GM12865 (cell line): ENCODE data around the gene ZNF117.

Experiments used
- DNase-seq: peaks from one replicate; pipeline ENCODE4 v3.0.0; 2010; ENCODE audit warnings: low read depth
- H3K4me3 ChIP-seq: 2 replicates; pipeline ENCODE4 v1.5.1; 2011; ENCODE audit warnings: mild to moderate bottlenecking, low read depth, low read length, control low read depth
- CTCF ChIP-seq: IDR thresholded peaks from 2 replicates; pipeline ENCODE4 v1.5.1; 2011; ENCODE audit warnings: low read length, control low read depth, low read depth, inconsistent platforms; ENCODE audit not compliant: insufficient read depth; ENCODE audit errors: missing control alignments

The ZNF117 gene

GRCh38 chr7:64997927-64998391 lies 7.1 kb upstream of the ZNF117 start:
- no peak for DNase-seq
- TF ChIP-seq CTCF, result no peak
- H3K4me3 ChIP-seq, result no peak overlapping the region

DNA sequence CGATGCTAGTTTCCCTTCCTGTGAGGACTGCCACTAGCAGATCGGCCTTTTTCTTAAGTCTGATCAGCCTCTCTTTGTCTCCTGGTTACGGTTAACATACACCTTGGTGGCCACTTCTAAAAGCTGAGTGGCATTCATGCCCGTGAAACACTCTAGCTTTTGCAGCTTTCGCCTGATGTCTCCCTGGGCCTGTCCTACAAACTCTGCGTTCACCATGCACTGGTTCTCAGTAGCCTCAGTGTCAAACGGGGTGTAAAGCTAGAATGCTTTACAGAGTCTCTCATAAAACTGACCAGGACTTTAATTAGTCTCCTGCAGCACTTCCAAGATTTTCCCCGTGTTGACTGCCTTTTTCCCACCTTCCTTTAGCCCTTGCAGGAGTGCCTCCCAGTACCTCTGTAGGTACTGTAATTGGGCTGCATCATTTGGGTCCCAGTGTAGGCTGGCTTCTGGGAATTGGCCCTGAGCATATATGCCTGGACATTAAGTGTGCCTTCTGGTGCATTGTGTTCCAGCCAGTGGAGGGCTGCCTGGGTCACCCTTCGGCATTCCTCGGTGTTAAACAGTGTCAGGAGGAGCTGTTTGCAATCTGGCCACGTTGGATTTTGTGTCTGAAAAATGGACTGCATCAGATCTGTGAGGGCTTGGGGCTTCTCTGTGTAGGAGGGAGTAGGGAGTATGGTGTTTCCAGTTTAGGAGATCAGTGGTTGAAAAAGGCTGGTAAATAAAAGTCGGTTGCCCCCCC lies 6.5 kb upstream of the ZNF117 start:
- no peak overlapping the region for H3K4me3 ChIP-seq
- no peak for TF ChIP-seq CTCF
- no peak for DNase-seq

- no peak overlapping the region for H3K4me3 ChIP-seq
- no peak for DNase-seq
- no peak for TF ChIP-seq CTCF
Measured at GRCh38 chr7:64996305-64996704, 5.5 kb upstream of the ZNF117 start.

GRCh38 chr7:64993901-64994300 lies 3.1 kb upstream of the ZNF117 start:
- DNase-seq, result no peak
- TF ChIP-seq CTCF, result no peak
- no peak overlapping the region for H3K4me3 ChIP-seq

DNA sequence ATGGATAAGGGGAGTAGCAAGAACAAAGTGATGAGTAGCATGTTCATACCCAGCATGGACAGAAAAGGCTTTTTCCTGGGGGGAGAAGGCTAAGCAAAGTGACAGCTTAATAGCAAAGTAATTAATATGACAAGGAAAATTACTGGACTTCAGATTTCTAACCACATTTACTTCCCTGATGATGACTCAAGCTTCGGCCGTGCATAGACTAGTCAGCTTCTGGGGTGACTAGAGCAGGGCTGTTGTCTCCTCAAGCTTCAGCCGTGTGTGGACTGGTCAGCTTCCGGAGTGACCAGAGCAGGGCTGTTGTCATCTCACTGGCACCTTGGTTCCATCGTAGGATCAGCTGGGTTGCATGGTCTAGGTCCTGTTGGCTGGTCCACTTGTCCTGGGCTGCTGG lies 2.1 kb upstream of the ZNF117 start:
- no peak for DNase-seq
- no peak for TF ChIP-seq CTCF
- no peak overlapping the region for H3K4me3 ChIP-seq

DNA sequence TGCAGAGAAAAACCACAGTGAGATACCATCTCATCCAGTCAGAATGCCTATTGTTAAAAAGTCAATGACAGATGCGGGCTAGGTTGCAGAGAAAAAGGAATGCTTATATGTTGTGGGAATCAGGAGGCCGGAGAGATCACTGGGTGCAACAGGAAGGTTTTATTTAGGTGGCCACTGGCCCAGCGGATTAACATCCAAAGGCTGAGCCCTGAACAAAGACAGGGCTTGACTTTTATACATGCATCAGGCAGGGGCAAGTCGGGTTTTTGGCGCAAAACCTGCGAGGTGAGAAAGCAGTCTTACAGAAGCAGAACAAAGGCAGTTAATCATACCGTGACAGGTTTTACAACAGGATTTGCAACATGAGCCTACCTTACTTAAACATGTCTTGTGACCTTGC lies 620 bp downstream of the ZNF117 start:
- DNase-seq, result no peak
- no peak for TF ChIP-seq CTCF
- H3K4me3 ChIP-seq, result no peak overlapping the region
